ENCODE data around the gene LSM3.

The LSM3 gene

DNA sequence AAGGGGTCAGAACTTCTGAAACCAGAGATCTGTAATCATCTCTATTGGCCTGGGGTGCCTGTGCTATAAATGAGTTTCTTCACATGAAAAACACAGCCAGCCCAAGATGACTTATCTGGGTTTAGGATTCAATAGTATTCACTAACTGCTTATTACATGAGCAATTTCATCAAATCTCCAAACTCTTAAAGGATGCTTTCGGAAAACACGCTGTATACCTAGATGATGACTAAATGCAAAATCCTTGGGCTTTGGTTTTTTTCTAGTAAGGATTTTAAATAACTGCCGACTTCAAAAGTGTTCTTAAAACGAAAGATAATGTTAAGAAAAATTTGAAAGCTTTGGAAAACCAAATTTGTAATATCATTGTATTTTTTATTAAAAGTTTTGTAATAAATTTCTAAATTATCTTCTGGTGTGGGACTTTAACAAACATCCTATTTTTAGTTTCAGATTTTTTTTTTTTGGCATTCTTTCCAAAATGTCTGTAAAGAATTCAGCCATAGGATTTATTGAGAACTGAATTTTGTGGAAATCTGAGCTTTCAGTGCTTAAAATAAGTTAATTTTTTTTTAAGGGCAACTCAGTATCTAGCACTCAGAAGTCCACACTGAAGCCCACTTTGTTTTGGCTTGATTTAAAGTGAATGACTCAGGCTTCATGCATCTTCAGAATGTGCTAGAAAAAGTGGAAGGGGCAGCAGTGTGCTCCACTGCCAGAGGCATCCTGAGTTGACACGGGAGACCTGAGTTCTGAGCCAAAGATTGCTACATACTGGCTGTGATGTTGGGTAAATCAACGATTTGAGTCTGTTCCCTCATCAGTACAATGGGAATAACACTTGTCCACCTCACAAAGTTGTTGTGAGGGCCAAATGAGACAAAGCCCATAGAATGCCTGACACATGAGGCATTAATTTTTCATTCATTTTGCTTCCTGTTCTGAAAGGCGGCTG lies 35.1 kb upstream of the LSM3 start:
- no peak for DNase-seq

DNA sequence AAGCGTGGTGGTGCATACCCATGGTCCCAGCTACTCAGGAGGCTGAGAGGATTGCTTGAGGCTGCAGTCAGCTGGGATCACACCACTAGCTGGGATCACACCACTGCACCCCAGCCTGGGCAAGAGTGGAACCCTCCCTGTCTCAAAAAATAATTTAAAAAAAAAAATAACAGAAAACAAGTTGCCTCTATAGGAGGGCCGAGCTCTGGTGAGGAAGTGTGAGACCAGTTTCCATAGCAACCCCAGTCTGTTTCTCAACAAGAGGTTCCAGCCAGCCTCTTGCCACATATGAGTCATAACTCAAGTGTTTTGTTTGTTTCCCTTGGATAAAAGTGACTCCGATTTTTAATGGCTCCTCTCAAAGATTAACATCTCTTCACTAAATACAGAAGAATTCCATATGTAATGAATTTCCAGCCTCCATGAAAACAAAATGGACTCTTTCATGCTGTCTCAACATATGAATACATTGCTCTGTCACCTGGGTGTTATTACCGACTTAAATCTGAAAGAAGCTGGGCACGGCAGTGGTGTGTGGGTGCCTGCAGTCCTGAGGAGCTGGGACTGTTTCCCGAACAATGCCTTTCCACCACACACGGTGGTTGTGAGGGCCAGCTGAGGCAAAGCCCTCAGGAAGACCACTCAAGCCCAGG lies 34.1 kb upstream of the LSM3 start:
- DNase-seq: peak; percentile 56

DNA sequence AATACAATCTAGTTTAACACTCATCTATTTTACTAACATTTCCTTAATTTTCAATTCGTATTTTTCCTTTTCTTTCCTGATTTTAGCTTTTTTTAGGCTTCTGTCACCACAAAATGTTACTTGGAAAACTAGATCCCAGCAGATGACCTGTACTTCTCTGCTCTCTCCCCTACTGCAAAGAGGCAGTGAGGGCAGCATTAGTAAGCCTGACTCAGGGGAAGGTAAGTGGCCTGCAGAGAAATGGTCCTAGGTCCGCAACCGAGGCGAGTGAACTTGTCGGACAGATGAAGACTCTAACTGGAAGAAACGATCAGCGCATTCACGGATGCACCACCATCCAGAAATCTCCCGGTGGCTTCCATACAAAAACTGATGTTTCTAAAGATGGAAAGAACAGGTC lies 33.4 kb upstream of the LSM3 start:
- no peak for DNase-seq

DNA sequence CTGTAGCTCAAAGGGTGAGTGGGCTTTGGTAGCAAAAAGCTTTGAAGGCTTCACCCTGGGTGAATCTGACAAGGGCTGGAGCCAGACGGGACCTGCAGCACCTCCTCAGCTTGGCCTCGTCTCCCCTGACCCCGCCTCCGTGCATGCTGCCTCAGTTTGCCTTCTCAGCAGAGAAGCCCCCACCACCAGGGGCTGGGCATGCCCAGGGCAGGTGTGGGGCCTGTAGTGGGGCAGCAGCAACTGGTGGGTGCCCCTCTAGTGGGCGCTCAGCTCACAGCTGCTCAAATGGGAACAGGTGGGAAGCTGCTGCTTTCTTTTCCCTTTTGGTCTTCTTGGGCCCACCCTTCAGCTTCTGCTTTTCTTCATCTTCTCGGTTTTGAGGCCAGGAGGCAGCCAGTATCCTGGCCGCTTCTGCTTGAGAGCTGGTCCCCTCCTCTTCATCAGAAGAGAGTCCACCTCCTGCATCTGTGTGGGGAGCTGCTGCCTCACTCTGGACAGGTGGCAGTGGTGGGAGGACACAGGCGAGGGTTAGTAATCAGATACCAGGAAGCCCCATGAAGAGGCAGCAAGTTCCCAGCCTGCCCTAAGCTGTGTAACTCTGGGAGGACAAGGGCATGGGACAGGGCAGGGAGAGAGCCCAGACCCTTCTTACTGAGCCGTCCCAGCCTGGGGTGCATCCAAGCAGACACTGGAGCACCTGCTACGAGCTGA lies 32.8 kb upstream of the LSM3 start:
- DNase-seq: no peak

DNA sequence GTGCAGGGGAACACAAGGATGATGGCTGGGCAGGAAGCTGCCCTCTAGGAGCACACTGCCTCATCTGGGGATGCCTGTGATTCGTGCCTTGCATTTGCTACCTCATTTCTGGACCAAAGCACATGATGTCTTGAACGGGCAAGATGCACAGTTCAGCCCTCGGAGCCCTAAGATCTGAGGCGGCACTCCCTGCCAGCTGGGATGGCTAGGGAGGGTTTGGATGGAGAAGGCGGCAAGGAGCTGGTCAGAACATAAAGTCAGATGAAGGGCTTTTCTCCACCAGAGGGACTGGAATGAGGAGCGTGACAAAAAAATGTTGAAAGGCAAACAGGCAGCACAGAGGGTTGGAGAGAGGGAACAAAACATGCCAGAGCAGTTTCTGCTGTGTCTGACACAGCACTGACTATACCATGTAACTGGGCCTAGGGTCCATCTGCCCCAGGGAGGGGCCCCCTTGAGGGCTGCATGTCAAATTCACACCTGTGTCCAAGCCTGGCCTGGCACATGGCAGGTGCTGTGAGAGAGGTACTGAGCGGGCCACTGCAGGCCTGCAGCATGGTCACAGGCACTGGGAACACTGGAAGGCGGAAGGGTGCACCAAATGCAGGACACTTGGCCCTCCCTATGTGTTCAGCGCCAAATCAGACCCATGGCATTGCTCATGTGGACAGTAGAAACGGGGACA lies 32.1 kb upstream of the LSM3 start:
- DNase-seq: no peak

DNA sequence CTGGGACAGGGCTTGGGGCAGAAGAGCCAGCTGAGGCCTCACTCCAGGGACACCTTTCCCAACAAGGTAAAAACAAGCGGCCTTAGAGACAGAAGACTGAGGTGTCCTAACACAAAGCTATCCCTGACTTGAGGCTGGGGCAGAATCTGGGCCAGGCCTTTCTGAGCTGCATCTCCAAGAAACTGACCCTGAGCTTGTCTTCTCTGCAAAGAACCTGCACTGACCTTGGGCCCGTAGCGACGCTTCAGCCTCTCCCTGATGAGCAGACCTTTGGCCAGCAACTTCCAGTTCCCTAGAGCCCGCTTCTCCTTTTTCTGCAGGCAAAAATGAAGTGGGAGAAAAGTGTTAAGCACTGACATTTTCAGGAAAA lies 31.6 kb upstream of the LSM3 start:
- DNase-seq: no peak

DNA sequence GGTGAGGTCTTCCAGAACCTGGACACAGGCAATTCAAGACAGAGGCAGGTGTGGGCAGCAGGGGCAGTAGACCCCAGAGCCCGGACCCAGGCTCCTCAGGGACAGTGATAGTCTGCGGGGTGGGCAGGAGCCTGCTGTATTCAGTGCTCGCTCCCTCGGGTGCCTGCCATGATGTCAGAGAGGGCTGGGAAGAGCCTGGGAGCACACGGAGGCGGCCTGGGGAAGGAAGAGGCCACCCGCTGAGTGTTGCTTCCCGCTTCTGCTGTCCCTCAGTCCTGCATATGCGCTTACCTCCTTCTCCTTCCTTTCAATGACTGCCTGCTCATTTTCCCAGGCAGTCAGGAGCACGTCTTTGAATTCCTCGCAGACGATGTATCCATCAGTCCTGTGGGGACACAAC lies 31.0 kb upstream of the LSM3 start:
- no peak for DNase-seq

DNA sequence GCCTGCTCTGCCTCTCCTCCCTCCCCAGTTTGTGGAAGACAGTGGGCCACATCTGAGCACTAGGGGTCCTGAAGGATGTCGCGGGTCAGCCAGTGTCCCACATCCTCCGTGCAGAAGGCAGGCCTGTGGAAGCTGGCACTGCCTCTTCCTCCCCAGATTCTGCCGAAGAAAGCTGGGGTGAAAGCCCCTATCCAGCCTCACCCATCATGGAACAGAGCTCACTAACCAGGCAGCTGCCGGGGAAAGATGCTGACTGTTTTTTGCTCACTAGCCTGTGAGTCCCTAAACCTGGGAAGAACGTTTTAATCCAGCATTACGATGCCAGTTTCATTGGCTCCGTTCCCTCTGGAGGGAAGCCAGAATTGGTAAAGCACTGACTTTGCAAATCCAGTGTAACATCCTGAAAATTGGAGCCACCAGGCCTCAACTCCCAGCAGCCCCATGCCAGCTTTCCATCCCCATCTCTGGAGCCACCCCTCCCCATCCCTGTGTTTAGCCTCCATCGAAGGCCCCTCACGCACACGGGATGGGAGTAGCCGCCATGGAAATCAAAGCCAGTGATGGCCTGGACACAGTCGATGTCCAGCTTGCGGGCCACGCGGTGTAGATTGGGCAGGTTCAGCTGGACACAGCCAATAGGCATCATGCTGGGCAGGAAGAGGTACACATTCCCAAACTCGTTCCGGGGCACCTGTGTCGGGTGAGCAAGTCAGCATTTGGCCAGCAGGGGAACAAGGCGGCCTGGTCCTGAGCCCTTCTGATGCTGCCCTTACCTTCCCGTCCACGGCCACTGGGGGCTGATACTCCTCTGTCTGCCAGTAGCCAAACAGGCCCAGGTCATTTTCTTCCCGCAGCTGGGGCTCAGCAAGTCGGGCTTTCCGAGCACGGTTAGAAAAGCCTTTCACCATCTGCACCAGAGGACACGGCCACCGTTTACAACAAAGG lies 30.3 kb upstream of the LSM3 start:
- peak; percentile 7 for DNase-seq

DNA sequence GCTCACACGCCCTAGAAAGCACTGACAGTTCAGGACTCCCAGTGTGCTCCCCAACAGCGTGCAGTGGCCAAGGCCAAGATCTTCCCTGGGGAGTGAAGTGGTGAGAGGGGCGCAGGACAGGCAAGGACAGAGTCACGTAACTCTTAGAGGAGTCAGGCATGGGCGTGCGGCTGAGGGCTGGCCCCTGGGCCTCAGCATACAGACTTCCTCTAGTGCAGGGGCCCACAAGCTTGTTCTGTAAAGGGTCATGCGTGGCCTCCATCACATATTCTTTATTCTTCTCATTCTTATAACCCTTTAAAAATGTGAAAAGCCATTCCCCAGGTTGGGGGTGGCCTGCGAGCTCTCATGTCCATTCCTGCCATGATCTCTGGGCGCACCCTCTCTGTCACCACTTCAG lies 28.5 kb upstream of the LSM3 start:
- DNase-seq: no peak

DNA sequence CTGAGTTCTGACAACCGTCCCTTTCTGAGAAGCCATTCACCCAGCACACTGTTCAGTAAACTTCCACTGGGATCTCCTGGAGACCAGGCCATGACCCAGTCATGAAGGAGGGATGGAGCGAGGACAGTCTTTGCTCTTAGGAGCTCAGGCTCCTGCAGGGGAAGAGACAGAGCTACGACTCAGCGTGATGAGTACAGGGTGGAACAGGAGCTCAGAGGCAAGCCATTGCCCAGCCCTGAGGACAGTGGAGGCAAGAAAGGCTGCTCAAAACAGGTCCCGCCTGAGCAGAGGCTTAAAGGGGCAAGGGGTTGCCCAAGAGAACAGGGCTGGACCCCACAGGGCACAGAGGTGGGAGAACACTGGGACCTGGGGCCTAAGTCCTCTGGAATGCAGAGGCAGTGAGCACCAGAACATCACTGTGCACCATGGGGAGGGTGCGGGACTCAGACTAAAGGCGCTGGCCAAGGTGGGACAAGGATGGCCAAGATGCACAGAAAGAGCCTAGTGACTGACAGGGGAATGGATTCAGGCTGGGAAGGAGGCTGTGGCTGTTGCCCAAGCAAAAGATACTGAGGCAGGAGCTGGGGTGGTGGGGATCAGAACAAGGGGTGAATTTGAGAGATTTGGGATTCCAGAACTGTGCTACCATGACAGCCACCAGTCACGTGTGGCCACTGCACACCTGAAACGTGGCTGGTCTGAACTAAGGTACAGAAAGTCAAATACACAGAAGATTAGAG lies 28.0 kb upstream of the LSM3 start:
- no peak for DNase-seq

DNA sequence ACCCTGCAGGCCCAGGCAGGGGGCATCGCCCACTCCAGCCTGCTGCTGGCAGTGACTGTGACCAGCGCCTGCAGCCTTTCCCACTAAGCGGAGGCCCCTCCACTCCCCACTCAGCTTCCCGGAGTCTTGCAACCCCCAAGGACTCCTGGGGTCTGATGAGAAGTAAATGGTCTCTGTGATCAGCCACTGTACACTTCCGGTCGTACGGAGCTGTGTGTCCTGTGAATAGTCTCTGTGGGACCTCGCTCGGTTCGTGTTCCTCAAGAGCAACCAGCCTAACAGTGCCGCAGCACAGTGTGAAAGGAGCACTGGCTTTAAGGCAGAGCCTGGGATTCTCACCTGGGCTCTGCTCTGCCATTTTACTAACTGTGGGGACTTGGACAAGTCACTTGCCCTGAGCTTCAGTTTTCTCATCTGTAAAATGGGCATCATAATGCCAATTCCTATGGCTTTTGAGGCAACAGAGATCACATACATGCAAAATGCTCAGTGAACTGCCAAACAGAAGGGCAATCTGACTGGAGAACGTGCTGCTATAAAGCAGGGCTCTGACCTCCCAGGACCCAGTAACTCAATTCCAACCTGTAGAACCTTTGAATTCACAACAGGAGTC lies 27.0 kb upstream of the LSM3 start:
- DNase-seq: no peak

DNA sequence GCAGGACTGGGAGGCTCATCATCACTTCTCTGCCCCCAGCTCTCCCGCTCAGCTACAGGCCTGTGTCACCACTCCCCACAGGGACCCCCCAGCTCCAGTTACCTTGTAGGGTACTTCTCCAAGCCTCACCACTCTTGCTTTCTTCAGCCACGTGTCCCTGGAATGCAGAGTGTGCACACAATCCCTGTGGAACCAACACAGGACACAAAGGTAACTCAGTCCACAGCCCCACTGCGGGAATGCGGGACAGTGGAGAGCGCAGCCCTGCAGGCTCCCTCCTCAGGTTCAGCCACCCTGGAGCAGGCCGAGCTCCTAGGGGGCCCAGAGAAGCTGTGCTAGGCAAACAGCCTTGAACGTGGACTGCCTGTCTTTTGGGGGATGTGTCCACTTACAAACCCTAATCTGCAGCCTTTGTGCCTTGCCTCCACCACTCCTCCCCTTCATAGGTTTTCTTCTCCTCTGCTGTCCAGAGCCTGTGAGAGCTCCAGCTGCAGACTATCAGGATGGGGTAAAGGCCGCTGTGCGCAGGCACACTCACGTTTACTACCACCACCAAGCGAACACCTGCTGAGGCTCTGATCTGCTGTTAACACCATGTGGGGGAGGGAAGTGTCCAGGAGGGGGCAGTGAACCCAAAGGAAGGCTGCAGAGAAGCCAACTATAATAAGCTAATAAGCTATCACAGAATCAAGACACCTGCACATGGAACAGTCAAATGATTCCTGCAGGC lies 26.2 kb upstream of the LSM3 start:
- DNase-seq: no peak

DNA sequence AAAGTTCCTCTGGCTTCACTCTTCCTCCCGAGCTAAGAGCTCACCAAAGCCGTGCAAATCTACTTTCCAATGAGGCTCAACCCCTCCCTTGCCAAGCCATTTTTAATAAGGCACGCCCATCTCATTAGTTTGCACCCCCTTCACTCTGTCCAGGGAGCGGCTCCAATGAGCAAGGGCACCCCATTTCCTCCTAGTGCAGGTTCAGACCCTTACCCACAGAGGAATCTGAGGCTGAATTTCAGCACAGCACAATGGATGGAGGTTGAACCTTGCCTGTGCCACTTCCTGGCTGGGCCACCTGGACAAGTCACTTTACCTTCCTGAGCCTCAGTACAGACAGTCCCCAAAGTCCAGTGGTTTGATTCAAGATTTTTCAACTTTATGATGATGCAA lies 25.7 kb upstream of the LSM3 start:
- no peak for DNase-seq

DNA sequence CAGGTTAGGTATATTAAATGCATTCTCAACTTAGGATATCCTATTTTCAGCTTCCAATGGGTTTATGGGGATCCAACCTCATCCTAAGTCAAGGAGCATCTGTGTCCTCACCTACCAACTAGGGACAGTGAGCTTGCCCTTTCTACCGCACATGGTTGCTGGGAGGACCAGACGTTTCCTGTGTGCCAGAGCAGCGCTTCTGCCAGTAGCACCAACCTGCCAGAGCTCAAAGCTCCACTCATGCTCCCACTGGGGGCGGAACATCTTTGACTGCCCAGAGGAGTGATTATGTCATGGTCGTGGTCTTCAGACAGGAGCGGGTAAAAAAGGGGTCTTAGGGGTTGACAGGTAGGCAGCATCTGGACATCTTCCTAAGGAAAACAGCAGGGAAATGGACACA lies 25.0 kb upstream of the LSM3 start:
- no peak for DNase-seq

DNA sequence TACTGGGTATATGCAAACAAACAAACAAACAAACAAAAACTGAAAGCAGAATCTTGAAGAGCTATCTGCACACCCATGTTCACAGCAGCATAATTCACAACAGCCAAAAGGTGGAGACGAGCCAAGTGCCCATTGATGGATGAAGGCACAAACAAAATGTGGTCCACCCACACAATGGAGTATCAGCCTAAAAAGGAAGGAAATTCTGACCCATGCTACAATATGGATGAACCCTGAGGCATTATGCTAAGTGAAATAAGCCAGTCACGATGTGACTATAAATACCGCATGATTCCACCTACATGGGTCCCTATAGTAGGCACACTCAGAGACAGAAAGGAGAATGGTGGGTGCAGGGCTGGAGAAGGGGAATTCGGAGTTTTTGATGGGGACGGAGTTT lies 24.3 kb upstream of the LSM3 start:
- no peak for DNase-seq

DNA sequence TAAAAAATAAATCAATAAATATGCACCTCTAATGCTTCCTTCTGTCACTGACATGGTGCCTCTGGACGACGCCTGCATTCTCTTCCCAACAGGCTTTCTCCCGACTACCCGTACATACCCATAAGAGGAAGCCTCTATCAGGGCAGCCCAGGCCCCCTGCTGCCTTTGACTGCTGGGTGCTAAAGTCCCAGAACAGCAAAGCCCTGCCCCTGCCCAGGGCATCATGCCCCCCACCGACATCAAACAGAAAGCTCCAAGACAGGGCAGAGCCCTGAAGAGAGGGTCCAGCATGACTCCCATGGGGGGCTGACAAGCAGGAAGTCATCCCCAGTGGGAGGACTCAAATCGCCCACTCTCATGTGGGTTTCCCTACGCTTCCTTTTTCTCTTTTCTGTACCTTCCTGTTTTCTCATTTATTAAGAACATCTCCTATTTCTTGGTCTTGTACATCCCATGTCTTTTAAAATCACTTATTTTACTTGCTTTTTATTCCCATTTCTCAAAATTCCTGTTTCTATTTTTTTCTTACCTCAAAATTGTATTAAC lies 23.6 kb upstream of the LSM3 start:
- DNase-seq: no peak

DNA sequence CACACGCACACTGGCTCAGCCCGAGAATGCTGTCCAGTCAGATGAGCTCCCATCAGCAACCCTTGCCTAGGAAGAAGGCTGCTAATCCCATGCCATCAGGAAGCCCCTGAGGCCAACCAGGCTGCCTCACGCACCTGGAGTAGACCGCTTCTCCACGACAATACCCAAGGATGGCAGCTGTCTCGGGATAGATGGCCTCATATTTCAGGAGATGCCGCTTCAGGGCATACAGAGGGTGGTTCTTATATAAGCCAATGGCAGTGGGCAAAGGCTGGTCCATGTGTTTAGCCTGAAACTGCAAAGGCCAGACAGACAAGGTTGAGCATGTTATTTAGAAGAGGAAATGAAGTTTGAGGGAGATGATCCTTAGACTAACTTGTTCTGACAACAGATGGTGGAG lies 22.4 kb upstream of the LSM3 start:
- no peak for DNase-seq

DNA sequence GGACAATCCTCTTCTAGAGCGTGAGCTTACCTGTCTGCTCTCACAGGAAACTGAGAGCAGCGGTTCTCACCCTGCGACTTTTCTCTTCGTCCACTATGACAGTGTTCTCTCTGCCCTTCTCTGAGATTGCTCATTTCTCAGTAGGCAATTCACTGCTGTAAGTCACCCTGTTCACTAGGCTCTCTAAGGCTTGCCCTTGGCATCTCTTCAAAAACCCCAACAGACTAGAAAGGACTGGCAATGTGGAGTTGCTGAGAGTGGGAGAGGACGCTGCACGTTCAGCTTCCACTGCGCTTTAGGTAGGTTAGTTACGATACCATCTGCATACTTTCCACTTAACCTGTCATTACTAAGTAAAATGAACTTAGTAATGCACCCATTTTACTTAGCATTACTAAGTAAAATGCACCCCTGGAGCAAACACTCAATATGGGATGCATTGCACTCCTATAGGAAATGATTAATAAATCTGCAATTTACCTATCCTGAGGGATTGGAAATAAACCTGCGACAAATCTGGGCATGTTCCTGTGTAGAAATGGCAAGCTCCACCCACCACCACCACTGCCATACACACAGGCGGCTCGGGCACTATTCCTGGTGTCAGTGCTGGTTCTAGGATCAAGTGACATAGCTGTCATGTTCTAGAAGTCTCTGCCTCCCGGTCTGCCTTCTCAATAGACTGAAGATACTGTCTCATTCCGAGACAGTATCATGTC lies 21.6 kb upstream of the LSM3 start:
- DNase-seq: no peak

DNA sequence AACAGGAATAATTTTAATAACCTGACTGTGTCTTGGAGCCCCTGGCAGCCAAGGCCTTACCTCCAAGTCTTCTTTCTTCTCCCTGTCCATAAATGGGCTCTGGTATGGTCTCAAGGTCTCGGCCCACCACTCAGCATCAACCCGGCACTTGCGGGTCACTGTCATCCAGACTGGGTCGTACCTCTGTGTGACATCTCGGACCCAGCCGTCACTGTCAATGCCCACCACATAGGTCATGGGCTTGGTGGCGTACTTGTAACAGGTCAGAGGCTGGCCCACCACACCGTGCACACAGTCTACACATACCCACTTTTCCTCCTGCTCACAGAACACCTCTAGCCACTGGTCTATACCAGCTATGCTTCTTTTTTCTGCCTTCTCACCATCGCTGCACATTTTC lies 20.7 kb upstream of the LSM3 start:
- DNase-seq: no peak
